Activated T-helper 1 cell treated with anti-CD3 and anti-CD28 coated beads, Interleukin-12 subunit alpha, Interleukin-12 subunit beta, Interleukin-2, Interleukin-4 antibody, amounts not matched to agents 30 ng/mL and 10 ng/mL and 1 ng/mL, durations not matched to agents 14 hours and 24 hours and 36 hours (primary cell): ENCODE measurements around the gene CIDEB. TPM values are rescaled to one million over a fixed set of nuclear protein-coding genes. Genes with fewer than 3 reads are reported as not detected.
"Not testable (repeated sequence)": the region's sequence is repeated elsewhere in the genome, so short reads cannot be mapped to it uniquely, and the experiment has no call there.

Source experiments
- DNase-seq: peaks from one replicate; pipeline ENCODE4 v3.0.0; 2021; ENCODE audit warnings: low spot score
- H3K27ac Mint-ChIP-seq: one replicate; pipeline ENCODE4 v1.8.0; 2021; ENCODE audit warnings: mild to moderate bottlenecking, mixed read lengths
- H3K27me3 Mint-ChIP-seq: one replicate; pipeline ENCODE4 v1.8.0; 2022; ENCODE audit warnings: mild to moderate bottlenecking, moderate library complexity, mixed read lengths; ENCODE audit not compliant: insufficient read depth
- H3K36me3 Mint-ChIP-seq: one replicate; pipeline ENCODE4 v1.8.0; 2021; ENCODE audit warnings: low read depth, mixed read lengths
- H3K4me1 Mint-ChIP-seq: one replicate; pipeline ENCODE4 v1.8.0; 2021; ENCODE audit warnings: low read depth, mixed read lengths
- H3K4me3 Mint-ChIP-seq: one replicate; pipeline ENCODE4 v1.8.0; 2021; ENCODE audit warnings: mild to moderate bottlenecking, moderate library complexity, mixed read lengths
- H3K9me3 Mint-ChIP-seq: one replicate; pipeline ENCODE4 v1.8.0; 2021; ENCODE audit warnings: mixed read lengths
- intact Hi-C: fragments of 100-400 bp; cut with micrococcal nuclease; formaldehyde crosslinking; loops from one replicate; pipeline ENCODE4 v1.15.1; 2024
- total RNA-seq: library from RNA; stranded (reverse); gene quantifications from 2 replicates; pipeline ENCODE4 v1.2.3, GENCODE V29; 2022

The CIDEB gene
- total RNA-seq, 1 donor from 2014 or later = 18.7 TPM

DNA sequence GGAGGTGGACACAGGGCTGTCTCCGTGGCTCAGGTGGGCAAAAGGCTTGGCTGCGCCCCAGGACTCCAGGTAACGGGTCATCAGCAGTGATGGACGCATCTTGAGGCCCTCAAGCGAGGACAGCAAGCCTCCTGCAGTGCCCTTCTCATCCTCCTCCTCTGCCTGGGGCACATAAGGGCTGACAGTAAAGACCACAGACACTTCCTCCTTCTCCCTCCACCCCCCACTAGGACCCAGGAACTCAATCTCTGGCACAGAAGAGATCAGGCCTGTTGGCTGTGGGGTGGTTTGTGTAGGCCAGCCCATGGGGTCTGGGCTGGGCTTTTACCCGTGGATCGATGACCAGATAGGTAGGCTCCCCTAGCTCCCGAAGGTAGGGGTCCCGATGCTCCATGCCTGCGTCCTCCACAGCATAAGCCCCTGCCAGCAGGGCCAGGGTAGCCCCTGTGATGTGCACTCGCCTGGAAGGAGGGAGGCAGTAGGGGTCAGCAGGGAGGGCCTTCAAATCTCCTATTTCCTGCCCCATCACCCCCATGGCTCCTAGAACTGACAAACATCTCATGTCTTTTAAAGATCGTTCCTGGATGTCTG is 21.4 kb upstream of the CIDEB start:
- intact Hi-C loops = no loop called here
- no peaks in the 10 kb centered on the region for H3K36me3 Mint-ChIP-seq
- peaks cover 48% of the 10 kb centered on the region for H3K4me1 Mint-ChIP-seq
- H3K9me3 Mint-ChIP-seq = no peaks in the 10 kb centered on the region
- no peak overlapping the region for H3K4me3 Mint-ChIP-seq
- no peak for DNase-seq
- no peak overlapping the region for H3K27ac Mint-ChIP-seq
- H3K27me3 Mint-ChIP-seq = peaks cover 21% of the 10 kb centered on the region

DNA sequence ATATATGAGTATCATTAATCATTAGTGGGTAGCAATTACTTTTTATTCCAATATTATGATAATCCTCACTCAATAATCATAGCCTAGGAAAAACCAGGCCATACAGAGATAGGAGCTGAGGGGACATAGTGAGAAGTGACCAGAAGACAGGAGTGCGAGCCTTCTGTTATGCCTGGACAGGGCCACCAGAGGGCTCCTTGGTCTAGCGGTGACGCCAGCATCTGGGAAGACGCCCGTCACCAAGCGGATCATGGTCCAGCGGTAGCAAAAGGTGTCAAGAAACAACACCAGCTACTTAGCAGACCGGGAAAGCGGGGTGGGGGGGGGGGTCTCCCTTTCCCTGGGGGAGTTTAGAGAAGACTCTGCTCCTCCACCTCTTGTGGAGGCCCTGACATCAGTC is 20.1 kb upstream of the CIDEB start:
- not testable (repeated sequence) for H3K36me3 Mint-ChIP-seq, H3K27ac Mint-ChIP-seq, H3K4me3 Mint-ChIP-seq, H3K9me3 Mint-ChIP-seq, DNase-seq
- intact Hi-C loops = loop anchor here (1.0 kb wide), 1 partner anchor 103 kb away; no protein-coding TSS in a partner anchor
- peaks cover 12% of the 10 kb centered on the region for H3K27me3 Mint-ChIP-seq
- peaks cover 47% of the 10 kb centered on the region for H3K4me1 Mint-ChIP-seq

DNA sequence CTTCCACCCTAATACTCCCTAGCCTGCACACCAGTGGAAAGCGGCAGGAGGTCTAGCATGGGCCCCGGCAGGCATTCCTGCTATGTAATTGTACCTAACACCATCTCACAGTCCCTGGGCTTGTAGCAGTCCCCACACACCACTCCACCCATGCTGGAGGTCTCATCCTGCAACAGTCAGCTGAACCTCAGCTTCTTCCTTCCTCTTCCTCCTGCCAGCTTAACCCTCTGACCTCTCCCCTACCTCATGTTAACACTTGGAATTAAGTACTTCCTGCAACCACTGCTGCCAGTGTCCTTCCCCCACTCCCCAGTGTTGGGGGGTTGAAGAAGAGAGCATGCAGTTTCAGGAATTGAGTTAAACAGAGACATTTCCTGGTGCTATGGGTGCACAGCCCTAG is 19.5 kb upstream of the CIDEB start:
- Mint-ChIP-seq H3K4me3 (no peak overlapping the region), H3K4me1 (peaks cover 41% of the 10 kb centered on the region), H3K27me3 (peaks cover 12% of the 10 kb centered on the region), H3K9me3 (no peaks in the 10 kb centered on the region), H3K36me3 (no peaks in the 10 kb centered on the region), H3K27ac (no peak overlapping the region)
- DNase-seq = no peak
- intact Hi-C loops = no loop called here

DNA sequence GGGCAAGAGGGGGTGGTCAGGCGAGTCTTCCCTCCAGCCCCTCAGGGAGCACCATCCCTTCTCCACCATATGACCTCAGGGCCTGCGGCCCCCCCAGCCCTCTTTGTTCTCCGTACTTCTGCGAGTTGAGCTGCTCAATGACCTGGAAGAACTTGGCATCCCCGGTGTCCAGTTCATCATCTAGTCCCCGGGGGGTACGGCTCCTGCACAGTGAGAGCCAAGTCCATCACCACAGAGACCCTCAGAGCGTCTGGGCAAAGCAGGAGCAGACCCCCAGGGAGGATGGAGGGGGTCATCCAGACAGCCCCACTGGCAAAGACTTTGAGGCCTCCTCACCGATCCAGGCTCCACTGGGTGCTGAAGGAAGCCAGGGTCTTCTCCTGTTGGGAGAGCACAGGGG is 18.2 kb upstream of the CIDEB start:
- Mint-ChIP-seq H3K27ac (no peak overlapping the region), H3K4me3 (no peak overlapping the region), H3K9me3 (no peaks in the 10 kb centered on the region), H3K27me3 (peaks cover 11% of the 10 kb centered on the region), H3K4me1 (peaks cover 32% of the 10 kb centered on the region), H3K36me3 (no peaks in the 10 kb centered on the region)
- DNase-seq = no peak
- intact Hi-C loops = no loop called here

DNA sequence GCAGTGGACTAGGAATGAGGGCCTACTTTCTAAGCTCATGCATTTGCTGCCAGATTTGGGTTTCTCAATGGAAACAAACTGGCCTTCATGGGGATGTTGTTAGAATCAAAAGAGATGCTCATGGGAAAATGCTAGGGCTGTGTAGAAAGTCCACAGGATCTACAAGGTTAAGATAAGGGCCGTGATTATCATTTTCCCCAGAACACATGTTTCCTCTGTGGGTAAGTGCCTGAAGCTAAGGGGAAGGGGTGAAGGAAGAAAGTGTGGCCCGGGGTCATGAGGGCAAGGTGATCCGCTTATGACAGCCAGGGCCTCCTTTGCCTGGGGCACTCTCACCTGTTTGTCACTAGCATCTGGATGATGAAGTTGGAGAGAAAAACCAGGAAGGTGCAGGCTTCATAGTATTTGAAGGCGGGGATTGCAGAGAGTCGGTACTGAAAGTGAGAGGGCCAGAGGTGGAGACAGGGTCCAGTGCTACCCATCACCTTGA is 17.3 kb upstream of the CIDEB start:
- intact Hi-C loops = no loop called here
- no peak for DNase-seq
- Mint-ChIP-seq H3K9me3 (no peaks in the 10 kb centered on the region), H3K4me1 (peaks cover 27% of the 10 kb centered on the region), H3K4me3 (no peak overlapping the region), H3K27ac (no peak overlapping the region), H3K36me3 (no peaks in the 10 kb centered on the region), H3K27me3 (peaks cover 5% of the 10 kb centered on the region)

DNA sequence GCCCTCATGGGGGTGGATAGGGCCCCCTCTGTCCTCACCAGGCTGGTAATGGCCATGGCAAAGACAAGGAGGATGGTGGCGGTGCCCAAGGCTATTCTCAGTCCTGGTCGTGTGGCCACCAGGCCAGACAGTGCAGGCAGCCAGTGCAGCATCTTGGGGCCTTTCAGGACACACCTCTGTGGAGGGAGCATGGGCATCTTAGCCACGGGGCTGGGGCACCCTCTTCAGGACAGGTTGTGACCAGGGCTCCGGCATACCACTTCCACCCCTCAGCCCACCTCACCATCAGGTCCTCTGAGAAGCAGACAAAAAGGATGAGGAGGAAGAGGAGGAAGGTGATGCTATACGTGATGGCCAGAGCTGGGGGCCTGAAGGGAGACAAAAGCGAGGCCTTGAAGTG is 16.2 kb upstream of the CIDEB start:
- no peaks in the 10 kb centered on the region for H3K36me3 Mint-ChIP-seq
- no peak overlapping the region for H3K4me3 Mint-ChIP-seq
- no peak overlapping the region for H3K27ac Mint-ChIP-seq
- peaks cover 16% of the 10 kb centered on the region for H3K4me1 Mint-ChIP-seq
- H3K27me3 Mint-ChIP-seq = peaks cover 7% of the 10 kb centered on the region
- H3K9me3 Mint-ChIP-seq = no peaks in the 10 kb centered on the region
- intact Hi-C loops = no loop called here
- DNase-seq = no peak

DNA sequence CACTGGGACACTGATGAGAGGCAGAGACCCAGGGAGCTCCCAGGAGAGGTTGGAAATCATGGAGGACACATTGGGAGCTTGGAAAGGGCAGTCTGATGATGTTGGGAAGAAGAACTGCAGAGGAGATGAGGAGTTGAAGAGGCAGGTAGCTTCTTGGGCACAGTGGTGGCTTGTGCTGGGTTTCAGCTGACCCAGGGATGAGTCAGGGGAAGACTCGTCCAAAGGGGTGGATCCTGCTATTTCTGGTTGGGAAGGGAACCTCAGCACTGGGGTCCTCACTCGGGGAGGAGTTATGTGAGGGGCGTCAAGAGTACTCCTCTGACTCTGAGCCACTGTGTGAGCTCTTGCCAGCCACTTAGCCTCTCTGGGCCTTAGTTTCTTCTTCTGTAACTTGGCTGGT is 15.6 kb upstream of the CIDEB start:
- Mint-ChIP-seq H3K4me3 (no peak overlapping the region), H3K27me3 (peaks cover 7% of the 10 kb centered on the region), H3K36me3 (no peaks in the 10 kb centered on the region), H3K4me1 (peaks cover 9% of the 10 kb centered on the region), H3K27ac (no peak overlapping the region), H3K9me3 (no peaks in the 10 kb centered on the region)
- intact Hi-C loops = no loop called here
- no peak for DNase-seq

DNA sequence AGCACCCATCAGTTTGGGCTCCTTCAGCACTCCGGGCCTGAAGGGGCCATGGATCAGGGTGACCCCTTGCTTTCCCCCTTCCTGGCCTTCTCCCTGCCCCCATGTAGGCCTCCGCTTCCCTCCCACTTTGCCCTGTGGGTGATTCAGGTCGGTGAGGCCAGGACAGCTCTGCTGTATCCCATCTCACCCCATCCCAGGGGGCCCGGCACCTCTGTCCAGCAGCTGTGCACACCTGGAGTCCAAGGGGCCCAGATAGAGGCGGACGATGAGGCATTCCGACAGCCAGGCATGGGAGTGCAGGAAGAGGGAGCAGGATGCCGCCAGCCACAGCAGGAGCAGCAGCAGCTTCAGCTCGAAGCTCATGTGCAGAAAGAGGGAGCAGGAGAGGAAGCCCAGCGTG is 14.9 kb upstream of the CIDEB start:
- Mint-ChIP-seq H3K27me3 (peaks cover 7% of the 10 kb centered on the region), H3K9me3 (no peaks in the 10 kb centered on the region), H3K27ac (no peak overlapping the region), H3K4me3 (no peak overlapping the region), H3K4me1 (peaks cover 11% of the 10 kb centered on the region), H3K36me3 (peaks cover 1% of the 10 kb centered on the region)
- intact Hi-C loops = no loop called here
- DNase-seq = no peak

DNA sequence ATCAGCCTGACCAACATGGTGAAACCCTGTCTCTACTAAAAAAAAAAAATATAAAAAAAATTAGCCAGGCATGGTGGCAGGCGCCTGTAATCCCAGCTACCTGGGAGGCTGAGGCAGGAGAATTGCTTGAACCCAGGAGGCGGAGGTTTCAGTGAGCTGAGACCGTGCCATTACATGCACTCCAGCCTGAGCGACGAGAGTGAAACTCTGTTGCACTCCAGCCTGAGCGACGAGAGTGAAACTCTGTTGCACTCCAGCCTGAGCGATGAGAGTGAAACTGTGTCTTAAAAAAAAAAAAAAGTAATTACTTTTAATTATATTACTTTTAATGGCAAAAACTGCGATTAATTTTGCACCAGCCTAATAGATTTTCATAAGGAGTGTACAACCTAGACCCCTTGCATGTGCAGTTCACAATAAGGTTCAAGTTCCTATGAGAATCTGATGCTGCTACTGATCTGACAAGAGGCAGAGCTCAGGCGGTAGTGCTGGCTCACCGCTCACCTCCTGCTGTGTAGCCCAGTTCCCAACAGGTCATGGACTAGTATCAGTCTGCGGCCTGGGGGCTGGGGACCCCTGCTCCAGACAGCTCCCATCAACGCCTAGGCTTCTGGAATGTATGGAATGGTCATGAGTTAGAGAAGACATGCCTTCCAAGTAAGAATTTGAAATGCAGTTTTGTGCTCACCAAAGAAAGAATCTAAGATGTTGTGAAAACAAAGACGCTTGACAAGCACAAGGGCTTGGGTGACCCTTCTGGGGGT is 13.6 kb upstream of the CIDEB start:
- peaks cover 7% of the 10 kb centered on the region for H3K36me3 Mint-ChIP-seq

DNA sequence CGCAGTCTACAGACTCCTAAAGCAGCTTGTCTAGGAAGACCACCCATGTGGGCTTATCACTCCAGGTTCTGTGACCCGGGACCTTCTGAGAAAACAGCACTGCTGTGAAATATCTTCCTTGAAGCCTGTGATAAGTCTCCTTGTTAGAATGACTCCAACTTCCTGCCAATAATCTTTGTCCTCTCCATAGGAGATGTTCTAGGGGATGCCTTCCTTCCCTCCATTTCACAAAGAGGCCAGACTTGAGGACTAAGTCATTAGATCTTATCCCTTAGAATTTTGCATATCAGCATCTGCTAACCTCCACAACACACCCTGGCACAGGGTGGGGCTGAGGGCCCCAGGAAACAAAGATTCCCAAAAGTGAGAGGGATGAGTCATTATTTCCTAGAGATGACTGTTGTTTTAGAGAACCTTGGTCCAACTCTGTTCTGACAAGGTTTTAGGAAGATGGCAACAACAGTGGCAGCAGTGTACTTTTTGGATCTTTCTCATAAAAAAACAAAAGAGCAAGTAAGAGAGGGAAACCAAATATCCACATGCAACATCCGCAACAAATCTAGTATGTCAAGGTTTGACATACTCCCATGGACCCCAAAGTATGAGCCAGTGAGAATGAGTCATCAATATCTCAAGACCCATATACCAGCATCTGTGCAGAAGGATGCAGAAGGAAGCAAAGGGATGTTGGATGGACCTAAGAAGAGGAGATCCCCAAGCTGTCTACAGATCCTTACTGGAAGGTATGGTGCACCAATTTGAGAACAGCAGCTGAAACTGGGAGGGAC is 9.6 kb upstream of the CIDEB start:
- DNase-seq = no peak
- Mint-ChIP-seq H3K4me1 (peaks cover 47% of the 10 kb centered on the region), H3K36me3 (peaks cover 19% of the 10 kb centered on the region), H3K27me3 (peaks cover 5% of the 10 kb centered on the region), H3K27ac (peak overlapping the region; percentile 56), H3K9me3 (no peaks in the 10 kb centered on the region), H3K4me3 (no peak overlapping the region)
- intact Hi-C loops = no loop called here

More for the DNA sequence above, 13.6 kb upstream of the CIDEB start:
- H3K27ac Mint-ChIP-seq = no peak overlapping the region
- H3K4me3 Mint-ChIP-seq = no peak overlapping the region
- no peaks in the 10 kb centered on the region for H3K9me3 Mint-ChIP-seq
- DNase-seq = no peak
- peaks cover 12% of the 10 kb centered on the region for H3K4me1 Mint-ChIP-seq
- intact Hi-C loops = no loop called here
- H3K27me3 Mint-ChIP-seq = peaks cover 7% of the 10 kb centered on the region

DNA sequence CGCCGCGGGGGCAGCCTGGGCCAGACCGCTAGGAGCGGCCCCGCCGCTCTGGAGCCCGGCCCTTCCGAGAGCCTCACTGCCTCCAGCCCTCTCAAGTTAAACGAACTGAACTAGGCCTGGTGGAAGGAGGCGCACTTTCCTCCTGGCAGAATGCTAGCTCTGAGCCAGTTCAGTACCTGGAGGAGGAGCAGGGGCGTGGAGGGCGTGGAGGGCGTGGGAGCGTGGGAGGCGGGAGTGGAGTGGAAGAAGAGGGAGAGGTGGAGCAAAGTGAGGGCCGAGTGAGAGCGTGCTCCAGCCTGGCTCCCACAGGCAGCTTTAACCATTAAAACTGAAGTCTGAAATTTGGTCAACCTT is 8.8 kb upstream of the CIDEB start:
- H3K27me3 Mint-ChIP-seq = peaks cover 5% of the 10 kb centered on the region
- no peak overlapping the region for H3K27ac Mint-ChIP-seq
- no peaks in the 10 kb centered on the region for H3K9me3 Mint-ChIP-seq
- intact Hi-C loops = no loop called here
- peaks cover 55% of the 10 kb centered on the region for H3K4me1 Mint-ChIP-seq
- no peak overlapping the region for H3K4me3 Mint-ChIP-seq
- H3K36me3 Mint-ChIP-seq = peaks cover 24% of the 10 kb centered on the region
- no peak for DNase-seq

DNA sequence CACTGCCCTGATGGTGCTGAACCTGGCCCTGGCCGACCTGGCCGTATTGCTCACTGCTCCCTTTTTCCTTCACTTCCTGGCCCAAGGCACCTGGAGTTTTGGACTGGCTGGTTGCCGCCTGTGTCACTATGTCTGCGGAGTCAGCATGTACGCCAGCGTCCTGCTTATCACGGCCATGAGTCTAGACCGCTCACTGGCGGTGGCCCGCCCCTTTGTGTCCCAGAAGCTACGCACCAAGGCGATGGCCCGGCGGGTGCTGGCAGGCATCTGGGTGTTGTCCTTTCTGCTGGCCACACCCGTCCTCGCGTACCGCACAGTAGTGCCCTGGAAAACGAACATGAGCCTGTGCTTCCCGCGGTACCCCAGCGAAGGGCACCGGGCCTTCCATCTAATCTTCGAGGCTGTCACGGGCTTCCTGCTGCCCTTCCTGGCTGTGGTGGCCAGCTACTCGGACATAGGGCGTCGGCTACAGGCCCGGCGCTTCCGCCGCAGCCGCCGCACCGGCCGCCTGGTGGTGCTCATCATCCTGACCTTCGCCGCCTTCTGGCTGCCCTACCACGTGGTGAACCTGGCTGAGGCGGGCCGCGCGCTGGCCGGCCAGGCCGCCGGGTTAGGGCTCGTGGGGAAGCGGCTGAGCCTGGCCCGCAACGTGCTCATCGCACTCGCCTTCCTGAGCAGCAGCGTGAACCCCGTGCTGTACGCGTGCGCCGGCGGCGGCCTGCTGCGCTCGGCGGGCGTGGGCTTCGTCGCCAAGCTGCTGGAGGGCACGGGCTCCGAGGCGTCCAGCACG is 8.2 kb upstream of the CIDEB start:
- intact Hi-C loops = no loop called here
- Mint-ChIP-seq H3K36me3 (peaks cover 24% of the 10 kb centered on the region), H3K9me3 (no peaks in the 10 kb centered on the region), H3K4me1 (peaks cover 57% of the 10 kb centered on the region), H3K4me3 (no peak overlapping the region), H3K27me3 (peaks cover 5% of the 10 kb centered on the region), H3K27ac (no peak overlapping the region)
- DNase-seq = no peak
